ENCODE results near the gene TMEM255B. TPM values are rescaled to one million over a fixed set of nuclear protein-coding genes. Genes with fewer than 3 reads are reported as not detected.

The TMEM255B gene
- total and polyA plus RNA-seq, 9 of the 15 experiments (the other 6 are each of a cell fraction or from before 2014, with no cell fraction given), result 0.01 to 0.75 (median 0.23) TPM

DNA sequence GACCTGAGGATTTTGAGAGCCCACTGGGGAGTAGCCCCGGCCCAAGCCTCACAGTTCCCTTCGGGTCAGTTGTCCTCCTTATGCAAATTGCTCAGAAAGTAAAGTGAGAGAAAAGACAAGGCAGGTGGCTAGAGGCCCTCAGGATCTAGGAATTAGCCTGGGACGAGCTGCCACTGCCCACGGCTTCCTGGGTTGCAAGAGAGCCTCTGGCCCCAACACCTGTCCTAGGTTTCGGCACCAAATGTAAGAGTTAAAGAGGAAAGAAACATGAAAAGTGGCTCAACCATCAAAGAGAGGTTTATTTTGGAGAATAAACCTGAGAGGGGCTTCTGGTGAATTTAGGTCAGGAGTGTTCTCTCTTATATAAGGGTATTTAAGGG, 25.6 kb downstream of the TMEM255B start (continued):
- no peak for TF ChIP-seq NR0B1 (IDR thresholded peaks at IDR 0.05; ENCODE audit: partially characterized antibody)
- TF ChIP-seq ZNF143 (CRISPR knock-in tag; IDR thresholded peaks at IDR 0.05), result no peak
- TF ChIP-seq SMAD1 (IDR thresholded peaks at IDR 0.05; ENCODE audit: low read depth, low read length, partially characterized antibody), result no peak
- TF ChIP-seq ZNF318 (IDR thresholded peaks at IDR 0.05; ENCODE audit: borderline replicate concordance in 1 of 2, low read depth in 1 of 2), result no peak
- no peak for TF ChIP-seq ZNF668 (CRISPR knock-in tag; IDR thresholded peaks at IDR 0.05)
- TF ChIP-seq POLR2G (IDR thresholded peaks at IDR 0.05; ENCODE audit: low read depth, low read length), result no peak
- no peak for TF ChIP-seq TOE1 (IDR thresholded peaks at IDR 0.05; ENCODE audit: borderline replicate concordance)
- no peak for TF ChIP-seq TOE1 (CRISPR knock-in tag; IDR thresholded peaks at IDR 0.05; ENCODE audit: borderline replicate concordance, low read depth)
- no peak for TF ChIP-seq LCOR (CRISPR knock-in tag; IDR thresholded peaks at IDR 0.05)
